GM21526 (cell line): Measurements from ENCODE around the gene SPTBN1.

Source experiments
- ATAC-seq: cut with Tn5 transposase; IDR thresholded peaks from one replicate; pipeline ENCODE4 v1.9.1; 2021; ENCODE audit warnings: moderate library complexity; ENCODE audit not compliant: unreplicated experiment, low FRiP score

The SPTBN1 gene

GRCh38 chr2:54640834-54641540, 184.9 kb downstream of the SPTBN1 start:
- no peak for ATAC-seq

GRCh38 chr2:54641988-54642387, 185.9 kb downstream of the SPTBN1 start:
- no peak for ATAC-seq

GRCh38 chr2:54642677-54643430, 186.7 kb downstream of the SPTBN1 start:
- no peak for ATAC-seq

- ATAC-seq, result no peak
Observed at GRCh38 chr2:54644236-54644635, 188.1 kb downstream of the SPTBN1 start.

- ATAC-seq, result no peak
Observed at GRCh38 chr2:54646170-54646927, 190.2 kb downstream of the SPTBN1 start.

- no peak for ATAC-seq
Observed at GRCh38 chr2:54648256-54648655, 192.1 kb downstream of the SPTBN1 start.

GRCh38 chr2:54649191-54649590, 193.1 kb downstream of the SPTBN1 start:
- no peak for ATAC-seq

GRCh38 chr2:54649633-54650032, 193.5 kb downstream of the SPTBN1 start:
- ATAC-seq, result no peak

GRCh38 chr2:54650612-54651011, 194.5 kb downstream of the SPTBN1 start:
- ATAC-seq, result no peak

GRCh38 chr2:54651291-54651690, 195.2 kb downstream of the SPTBN1 start:
- no peak for ATAC-seq

- no peak for ATAC-seq
Observed at GRCh38 chr2:54652540-54652939, 196.4 kb downstream of the SPTBN1 start.

- no peak for ATAC-seq
Observed at GRCh38 chr2:54653572-54654204, 197.6 kb downstream of the SPTBN1 start.

GRCh38 chr2:54655046-54655809, 199.1 kb downstream of the SPTBN1 start:
- no peak for ATAC-seq

- ATAC-seq, result no peak
Observed at GRCh38 chr2:54656863-54657262, 200.7 kb downstream of the SPTBN1 start.

GRCh38 chr2:54657664-54658083, 201.5 kb downstream of the SPTBN1 start:
- ATAC-seq, result no peak

GRCh38 chr2:54658564-54659071, 202.5 kb downstream of the SPTBN1 start:
- ATAC-seq, result no peak

GRCh38 chr2:54659527-54659926, 203.4 kb downstream of the SPTBN1 start:
- ATAC-seq, result no peak

GRCh38 chr2:54660752-54661151, 204.6 kb downstream of the SPTBN1 start:
- ATAC-seq, result no peak

GRCh38 chr2:54663424-54664030, 207.4 kb downstream of the SPTBN1 start:
- no peak for ATAC-seq
